Ectodermal cell (in vitro differentiated cells): Measurements from ENCODE around the gene DOCK8.

Experiments
- H3K27ac ChIP-seq: 2 replicates; pipeline ENCODE4 v1.7.0; 2013; ENCODE audit warnings: mild to moderate bottlenecking, low read depth, low read length; ENCODE audit not compliant: insufficient read depth, poor library complexity, severe bottlenecking
- H3K27me3 ChIP-seq: 2 replicates; pipeline ENCODE4 v1.7.0; 2013; ENCODE audit warnings: mild to moderate bottlenecking, low read length; ENCODE audit not compliant: insufficient read depth, control insufficient read depth, poor library complexity, severe bottlenecking
- H3K36me3 ChIP-seq: one replicate; pipeline ENCODE4 v1.7.0; 2013; ENCODE audit warnings: low read length; ENCODE audit not compliant: control insufficient read depth, insufficient read depth
- H3K4me1 ChIP-seq: one replicate; pipeline ENCODE4 v1.7.0; 2013; ENCODE audit warnings: low read length; ENCODE audit not compliant: control insufficient read depth, insufficient read depth
- H3K4me3 ChIP-seq: 2 replicates; pipeline ENCODE4 v1.7.0; 2013; ENCODE audit warnings: low read depth, low read length, control low read depth; ENCODE audit not compliant: insufficient read depth
- H3K9me3 ChIP-seq: 2 replicates; pipeline ENCODE4 v1.7.0; 2013; ENCODE audit warnings: mild to moderate bottlenecking, low read length, moderate library complexity; ENCODE audit not compliant: control insufficient read depth
- WGBS, 2 experiments: methylation state at CpG; one replicate each; pipeline ENCODE4 v1.1.7; 2013; ENCODE audit warnings: missing lambda C conversion rate in 2 of 2; 5-methylcytosine and 5-hydroxymethylcytosine counted together

The DOCK8 gene

DNA sequence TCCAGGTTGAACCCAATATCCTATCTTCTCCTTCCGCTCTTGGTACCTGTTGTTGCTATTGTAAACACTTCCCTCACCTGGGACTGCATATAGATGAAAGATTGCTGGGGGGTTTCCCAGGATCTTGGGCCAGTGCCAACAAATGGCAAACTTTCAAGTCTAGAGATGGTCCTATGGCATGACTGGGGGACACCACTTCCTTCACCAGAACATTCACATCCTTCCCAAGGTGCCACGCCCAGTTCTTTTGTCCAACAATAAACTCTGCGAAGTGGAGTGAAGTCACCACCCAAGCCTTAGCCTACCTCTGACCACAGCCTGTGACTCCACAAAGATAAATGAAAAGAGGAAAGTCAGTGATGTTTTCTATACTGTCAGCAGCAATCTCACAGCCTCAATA lies 34.4 kb downstream of the DOCK8 start:
- WGBS, 2 experiments, result 90 to 91% methylated on average over 3 of the region's 3 CpGs
- no peaks in the 10 kb centered on the region for H3K4me1 ChIP-seq
- no peaks in the 10 kb centered on the region for H3K27me3 ChIP-seq
- H3K36me3 ChIP-seq, result no peaks in the 10 kb centered on the region
- H3K27ac ChIP-seq, result no peak overlapping the region
- H3K4me3 ChIP-seq, result no peak overlapping the region
- H3K9me3 ChIP-seq, result no peaks in the 10 kb centered on the region

DNA sequence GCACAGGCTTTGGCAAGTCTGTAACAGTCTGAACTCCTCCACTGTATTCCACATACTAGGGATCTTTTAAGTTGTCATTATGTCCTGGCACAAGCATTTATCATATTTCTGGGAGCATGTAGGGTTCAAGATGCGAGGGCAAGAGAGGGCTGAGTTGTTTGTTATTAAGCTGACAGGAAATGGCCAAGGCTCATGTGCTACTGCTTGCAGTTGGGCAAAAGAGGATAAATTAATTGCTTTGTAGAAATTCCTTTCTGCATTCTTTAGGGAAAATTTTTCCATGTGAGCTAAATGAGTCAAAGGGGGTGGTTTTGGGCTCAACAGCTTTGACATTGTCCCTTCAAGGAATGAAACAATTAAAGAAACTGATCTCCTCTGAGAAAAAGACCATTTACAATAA lies 35.4 kb downstream of the DOCK8 start:
- no peak overlapping the region for H3K27ac ChIP-seq
- H3K36me3 ChIP-seq, result no peaks in the 10 kb centered on the region
- 90 to 96% methylated on average over 1 of the region's 1 CpG for WGBS, 2 experiments
- no peak overlapping the region for H3K4me3 ChIP-seq
- no peaks in the 10 kb centered on the region for H3K27me3 ChIP-seq
- no peaks in the 10 kb centered on the region for H3K4me1 ChIP-seq
- no peaks in the 10 kb centered on the region for H3K9me3 ChIP-seq

DNA sequence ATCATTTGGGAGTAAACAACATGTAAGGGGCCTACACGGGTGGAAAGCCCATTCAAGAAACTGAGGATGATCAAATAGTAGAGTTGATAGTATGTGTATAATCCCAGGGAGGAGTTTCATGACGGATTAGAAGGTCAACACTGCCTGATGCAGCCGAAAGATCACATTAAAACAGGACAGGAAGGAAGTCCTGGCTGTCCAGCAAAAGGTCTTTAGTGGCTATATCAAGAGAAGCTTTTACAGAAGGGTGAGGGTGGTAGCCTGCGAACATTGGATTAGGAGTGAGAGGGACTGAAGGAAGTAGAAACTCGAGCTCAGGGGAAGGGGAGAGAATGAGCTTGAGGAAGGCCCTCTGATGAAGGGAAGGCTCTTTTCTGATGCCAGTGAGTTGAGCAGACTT lies 36.0 kb downstream of the DOCK8 start:
- Histone ChIP-seq H3K27me3 (no peaks in the 10 kb centered on the region), H3K4me1 (no peaks in the 10 kb centered on the region), H3K27ac (no peak overlapping the region), H3K36me3 (no peaks in the 10 kb centered on the region), H3K4me3 (no peak overlapping the region), H3K9me3 (no peaks in the 10 kb centered on the region)
- 53 to 54% methylated on average over 5 of the region's 5 CpGs for WGBS, 2 experiments

DNA sequence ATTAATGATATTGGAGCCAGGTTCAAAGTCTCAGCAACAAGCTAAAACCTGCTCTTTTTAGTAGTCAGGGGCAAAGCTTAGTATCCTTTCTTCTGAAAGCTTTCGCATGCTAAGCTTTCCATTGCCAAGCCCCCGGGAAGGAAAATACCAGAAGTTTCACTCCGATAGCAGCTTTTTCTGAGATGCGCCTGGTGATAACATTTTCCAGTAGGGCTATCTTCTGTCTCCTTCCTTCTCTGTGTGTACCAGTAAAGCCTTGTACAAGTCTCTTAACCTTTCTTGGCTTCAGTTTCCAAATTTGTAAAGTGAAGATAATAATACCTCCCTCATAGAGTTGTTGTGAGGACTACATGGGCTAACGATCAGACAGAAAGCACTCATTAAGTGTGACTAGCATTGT lies 36.7 kb downstream of the DOCK8 start:
- Histone ChIP-seq H3K27ac (no peak overlapping the region), H3K4me1 (no peaks in the 10 kb centered on the region), H3K4me3 (no peak overlapping the region), H3K36me3 (no peaks in the 10 kb centered on the region), H3K27me3 (no peaks in the 10 kb centered on the region), H3K9me3 (no peaks in the 10 kb centered on the region)
- WGBS, 2 experiments, result 85 to 88% methylated on average over 5 of the region's 5 CpGs

DNA sequence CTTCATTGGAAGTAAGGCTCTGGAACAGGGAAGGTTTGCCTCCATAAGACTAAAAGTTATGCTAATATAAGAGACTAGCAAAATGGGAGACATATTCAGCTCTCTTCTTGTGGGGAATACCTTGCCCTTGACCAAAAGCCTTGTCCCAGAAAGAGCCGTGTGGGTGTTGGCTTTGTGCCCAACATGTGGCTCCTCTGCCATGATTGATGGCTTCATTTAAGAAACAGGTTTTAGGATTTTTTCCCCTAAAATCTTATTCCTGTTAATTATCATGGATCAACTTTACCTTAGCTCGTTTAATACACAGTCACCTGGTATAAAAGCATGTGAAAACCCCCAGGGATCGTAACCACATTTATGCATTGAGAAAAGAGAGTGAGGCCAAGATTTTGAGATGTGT lies 38.9 kb downstream of the DOCK8 start:
- Histone ChIP-seq H3K36me3 (no peaks in the 10 kb centered on the region), H3K27ac (no peak overlapping the region), H3K9me3 (no peaks in the 10 kb centered on the region), H3K4me1 (no peaks in the 10 kb centered on the region), H3K27me3 (no peaks in the 10 kb centered on the region), H3K4me3 (no peak overlapping the region)
- WGBS, 2 experiments, result 87 to 89% methylated on average over 3 of the region's 3 CpGs

DNA sequence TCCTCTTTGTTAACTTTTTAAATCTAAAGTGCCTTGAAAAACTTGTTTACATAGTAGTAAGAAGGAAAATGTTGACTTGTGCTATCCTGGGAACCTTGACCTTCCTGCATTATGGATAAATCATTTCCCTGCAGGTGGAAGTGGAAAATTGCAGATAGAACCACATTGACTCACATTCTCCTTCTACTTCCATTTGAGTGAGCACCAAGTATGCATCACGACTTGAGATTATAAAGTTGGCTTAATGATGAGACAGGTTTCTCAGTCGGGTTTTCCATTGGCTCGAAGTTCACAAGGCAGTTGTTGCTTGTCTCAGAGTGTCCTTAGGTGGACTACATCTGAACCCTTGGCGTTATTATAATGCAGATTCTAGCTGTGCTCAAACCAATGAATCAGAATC lies 39.9 kb downstream of the DOCK8 start:
- Histone ChIP-seq H3K9me3 (no peaks in the 10 kb centered on the region), H3K36me3 (no peaks in the 10 kb centered on the region), H3K27ac (no peak overlapping the region), H3K27me3 (no peaks in the 10 kb centered on the region), H3K4me3 (no peak overlapping the region), H3K4me1 (no peaks in the 10 kb centered on the region)
- 92 to 93% methylated on average over 4 of the region's 4 CpGs for WGBS, 2 experiments

DNA sequence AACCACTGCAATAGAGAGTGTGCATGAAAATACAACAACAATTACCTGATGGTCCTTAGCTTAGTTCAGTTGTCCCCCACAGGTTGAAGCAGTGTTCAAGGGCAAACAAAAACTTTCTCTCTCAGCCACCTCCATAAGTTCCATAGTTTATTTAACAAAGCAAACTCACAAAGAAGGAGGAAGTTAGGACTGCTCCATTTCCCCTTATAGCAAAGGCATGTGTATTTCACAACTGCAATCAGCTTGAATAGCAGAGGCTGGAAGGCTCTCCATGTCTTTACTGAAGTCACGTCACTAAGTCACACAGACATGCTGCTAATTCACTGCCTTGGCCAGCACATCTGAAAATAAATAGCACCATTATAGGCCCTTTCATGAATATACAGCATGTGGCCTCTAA lies 43.3 kb downstream of the DOCK8 start:
- Histone ChIP-seq H3K27ac (no peak overlapping the region), H3K27me3 (no peaks in the 10 kb centered on the region), H3K4me1 (no peaks in the 10 kb centered on the region), H3K9me3 (no peaks in the 10 kb centered on the region), H3K36me3 (no peaks in the 10 kb centered on the region), H3K4me3 (no peak overlapping the region)
- no CpG with 5 or more reads among the region's 1 CpG for WGBS, 2 experiments

DNA sequence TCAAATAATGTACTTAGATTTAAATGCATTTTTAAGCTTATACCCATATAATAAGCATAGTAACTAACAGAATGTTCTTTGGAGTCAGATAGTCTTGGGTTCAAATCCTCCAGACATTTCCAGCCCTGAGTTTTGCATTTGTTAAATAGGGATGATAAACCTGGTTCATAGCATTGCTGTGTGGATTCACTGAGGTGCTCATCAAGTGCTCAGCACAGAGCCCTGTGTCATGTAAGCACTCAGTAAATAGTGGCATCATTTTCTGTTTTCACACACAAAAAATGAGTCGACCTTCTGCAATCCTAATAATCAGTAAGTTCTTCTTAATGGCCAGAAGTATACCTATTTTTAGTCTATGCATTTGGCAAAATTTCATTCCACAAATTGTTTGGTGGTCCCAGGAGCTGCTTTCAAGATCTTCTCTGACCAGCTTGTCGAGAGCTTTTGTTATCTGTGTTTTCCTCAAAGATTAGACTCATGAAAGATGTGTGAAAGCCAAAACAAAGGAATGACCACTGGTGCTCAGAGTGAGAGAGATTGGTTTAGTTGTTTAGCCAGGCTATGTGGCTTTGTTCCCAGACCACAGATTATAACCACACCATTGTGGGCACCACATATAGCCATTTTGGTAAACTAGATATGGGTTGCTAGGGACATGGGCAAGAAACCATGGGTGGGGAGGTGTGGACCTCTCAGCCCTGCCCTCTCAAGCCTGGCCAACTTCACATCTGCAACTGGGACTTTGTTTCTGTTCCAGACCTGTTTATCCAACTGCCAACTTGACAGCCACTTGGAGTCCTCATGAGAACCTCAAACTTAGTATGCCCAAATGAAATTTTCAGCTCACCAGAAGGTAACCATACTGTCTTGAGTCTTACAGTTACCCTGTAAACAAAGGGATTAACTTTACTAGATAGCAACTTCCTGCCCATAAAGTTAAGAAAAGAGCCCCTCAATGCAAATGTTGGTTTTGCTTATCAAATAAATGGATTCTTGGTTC lies 45.0 kb downstream of the DOCK8 start:
- Histone ChIP-seq H3K27ac (no peak overlapping the region), H3K27me3 (no peaks in the 10 kb centered on the region), H3K36me3 (no peaks in the 10 kb centered on the region), H3K9me3 (no peaks in the 10 kb centered on the region), H3K4me1 (no peaks in the 10 kb centered on the region), H3K4me3 (no peak overlapping the region)
- 86 to 94% methylated on average over 2 of the region's 2 CpGs for WGBS, 2 experiments

DNA sequence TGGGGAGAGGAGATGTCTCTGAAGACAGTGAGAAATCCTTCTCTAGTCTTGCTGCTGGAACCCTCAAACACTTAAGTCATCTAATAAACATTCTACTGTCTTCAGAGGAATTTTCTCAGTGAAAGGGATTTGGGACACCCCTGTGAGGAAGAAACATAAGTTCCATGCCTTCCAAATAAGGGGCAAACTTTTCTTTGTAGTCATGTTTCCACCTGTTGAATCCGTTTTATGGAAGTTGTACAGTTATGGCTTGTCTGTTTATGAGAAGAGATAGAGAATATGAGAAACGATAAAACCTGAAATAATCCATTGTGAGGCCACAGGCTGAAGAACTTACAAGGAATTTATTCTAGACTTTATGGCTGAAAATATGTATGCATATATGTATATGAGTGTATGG lies 49.6 kb downstream of the DOCK8 start:
- WGBS, 2 experiments, result 35 to 45% methylated on average over 2 of the region's 2 CpGs
- H3K4me3 ChIP-seq, result no peak overlapping the region

DNA sequence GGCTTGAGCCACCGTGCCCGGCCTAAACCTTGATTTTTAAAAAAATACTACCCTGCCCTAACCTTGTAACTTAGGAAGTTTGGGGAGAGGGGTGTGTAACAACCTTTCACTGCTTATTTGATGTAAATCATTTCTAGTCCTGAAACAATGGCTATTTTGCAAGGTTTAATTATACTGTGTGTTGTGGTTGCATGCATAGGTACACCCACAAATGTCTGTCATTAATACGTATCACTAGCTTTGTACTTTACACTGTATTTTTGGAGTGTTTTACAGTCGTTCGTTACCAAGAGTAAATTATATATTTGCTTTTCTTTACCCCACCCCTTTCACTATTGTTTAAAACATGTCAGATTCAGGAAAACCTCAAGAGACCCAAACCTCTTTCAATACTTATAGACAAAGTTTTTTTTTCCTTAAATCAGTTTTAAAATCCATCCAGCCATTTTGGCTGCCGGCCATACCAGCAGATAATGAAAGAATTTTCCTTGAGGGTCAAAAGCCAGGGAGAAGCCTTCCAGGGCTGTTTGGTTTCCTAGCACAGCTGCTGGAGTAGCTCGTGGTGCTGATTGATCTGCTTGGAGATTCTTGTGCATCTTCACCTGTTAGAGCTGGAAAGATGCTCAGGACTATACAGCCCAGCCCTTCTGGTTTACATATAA lies 50.7 kb downstream of the DOCK8 start:
- H3K4me3 ChIP-seq, result no peak overlapping the region
- 85 to 92% methylated on average over 3 to 5 of the region's 7 CpGs for WGBS, 2 experiments
- no peaks in the 10 kb centered on the region for H3K9me3 ChIP-seq
- no peaks in the 10 kb centered on the region for H3K36me3 ChIP-seq
- H3K27ac ChIP-seq, result no peak overlapping the region
- no peaks in the 10 kb centered on the region for H3K27me3 ChIP-seq
- H3K4me1 ChIP-seq, result no peaks in the 10 kb centered on the region

More for the DNA sequence above, 49.6 kb downstream of the DOCK8 start:
- Histone ChIP-seq H3K27me3 (no peaks in the 10 kb centered on the region), H3K9me3 (no peaks in the 10 kb centered on the region), H3K36me3 (no peaks in the 10 kb centered on the region), H3K4me1 (no peaks in the 10 kb centered on the region), H3K27ac (no peak overlapping the region)
